ENCODE results near the gene ZNF32. TPM values are rescaled to one million over a fixed set of nuclear protein-coding genes. Genes with fewer than 3 reads are reported as not detected.
"Not testable (repeated sequence)": the region's sequence is repeated elsewhere in the genome, so short reads cannot be mapped to it uniquely, and the experiment has no call there.

Gene ZNF32
- total RNA-seq, 2 experiments from 2014 or later, result 12.2 to 13.5 TPM

DNA sequence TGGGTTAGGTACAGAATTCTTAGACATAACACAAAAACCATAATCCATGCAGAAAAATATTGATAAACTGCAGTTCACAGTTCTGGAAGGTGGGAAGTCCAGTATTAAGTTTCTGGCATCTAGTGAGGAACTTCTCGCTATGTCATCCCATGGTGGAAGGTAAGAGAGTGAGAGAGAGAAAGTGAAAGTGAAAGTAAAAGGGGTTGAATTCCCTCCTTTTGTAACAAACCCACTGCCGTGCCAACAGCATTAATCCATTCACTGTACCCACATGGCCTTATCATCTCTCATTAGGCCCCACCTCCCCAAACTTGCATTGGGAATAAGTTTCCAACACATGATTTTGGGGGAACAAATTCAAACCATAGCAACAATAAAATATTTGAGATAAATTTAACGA is 25.3 kb downstream of the ZNF32 start:
- Mint-ChIP-seq H3K27ac (peak overlapping the region; percentile 21), H3K4me3 (peak overlapping the region; percentile 34), H3K9me3 (peaks cover 25% of the 10 kb centered on the region), H3K4me1 (ENCODE audit: low read depth) (peaks cover 19% of the 10 kb centered on the region), H3K36me3 (peaks cover 18% of the 10 kb centered on the region), H3K27me3 (no peaks in the 10 kb centered on the region)
- intact Hi-C loops (cut with micrococcal nuclease), result no loop called here
- ChIA-PET POLR2A (no interaction called here), CTCF (interaction anchor here (1.1 kb wide), 1 partner anchor 9 kb away, joined by 3 read pairs; no protein-coding TSS in a partner anchor)
- DNase-seq, result no peak

DNA sequence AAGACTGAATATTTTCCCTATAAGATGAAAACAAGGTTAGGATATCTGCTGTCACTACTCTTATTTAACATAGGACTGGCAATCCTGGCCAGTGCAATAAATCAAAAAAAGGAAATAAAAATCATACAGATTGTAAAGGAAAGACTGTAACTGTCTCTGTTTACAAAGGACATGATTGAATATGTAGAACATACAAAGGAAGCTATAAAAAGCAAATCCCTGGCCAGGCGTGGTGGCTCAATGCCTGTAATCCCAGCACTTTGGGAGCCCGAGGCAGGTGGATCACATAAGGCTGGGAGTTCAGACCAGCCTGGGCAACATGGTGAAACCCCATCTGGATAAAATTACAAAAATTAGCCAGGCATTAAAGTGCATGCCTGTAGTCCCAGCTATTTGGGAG is 26.6 kb downstream of the ZNF32 start:
- intact Hi-C loops (cut with micrococcal nuclease), result no loop called here
- CTCF ChIA-PET, result interaction anchor here (1.1 kb wide), 1 partner anchor 10 kb away, joined by 3 read pairs; no protein-coding TSS in a partner anchor

DNA sequence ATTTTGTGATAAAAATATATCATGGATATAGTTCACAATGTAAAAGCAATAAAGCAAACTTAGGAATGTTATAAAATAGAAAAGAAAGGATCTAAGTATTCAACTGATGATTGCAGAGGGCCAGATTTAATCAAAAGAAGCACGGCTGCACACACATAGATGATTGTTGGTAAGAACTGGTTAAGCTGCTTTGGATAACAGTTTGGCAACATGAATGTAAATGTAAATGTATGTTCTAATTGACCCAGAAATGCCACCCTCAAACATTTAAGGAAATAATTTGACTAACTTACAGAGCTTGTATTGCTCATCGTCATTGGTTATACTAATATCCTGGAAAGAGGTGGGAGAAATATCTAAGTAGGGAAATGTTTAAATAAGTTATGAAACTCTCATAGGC is 29.3 kb downstream of the ZNF32 start:
- no peak for DNase-seq
- peaks cover 52% of the 10 kb centered on the region for H3K9me3 Mint-ChIP-seq
- H3K27ac Mint-ChIP-seq, result no peak overlapping the region
- peaks cover 19% of the 10 kb centered on the region for H3K4me1 Mint-ChIP-seq (ENCODE audit: low read depth)
- POLR2A ChIA-PET, result no interaction called here
- no peak overlapping the region for H3K4me3 Mint-ChIP-seq
- CTCF ChIA-PET, result no interaction called here
- no peaks in the 10 kb centered on the region for H3K27me3 Mint-ChIP-seq
- intact Hi-C loops (cut with micrococcal nuclease), result no loop called here
- peaks cover 53% of the 10 kb centered on the region for H3K36me3 Mint-ChIP-seq

More for the DNA sequence above, 26.6 kb downstream of the ZNF32 start:
- DNase-seq, result no peak
- POLR2A ChIA-PET, result no interaction called here
- peaks cover 27% of the 10 kb centered on the region for H3K36me3 Mint-ChIP-seq
- no peaks in the 10 kb centered on the region for H3K27me3 Mint-ChIP-seq
- no peak overlapping the region for H3K4me3 Mint-ChIP-seq
- H3K27ac Mint-ChIP-seq, result no peak overlapping the region
- peaks cover 19% of the 10 kb centered on the region for H3K4me1 Mint-ChIP-seq (ENCODE audit: low read depth)
- H3K9me3 Mint-ChIP-seq, result peaks cover 30% of the 10 kb centered on the region

DNA sequence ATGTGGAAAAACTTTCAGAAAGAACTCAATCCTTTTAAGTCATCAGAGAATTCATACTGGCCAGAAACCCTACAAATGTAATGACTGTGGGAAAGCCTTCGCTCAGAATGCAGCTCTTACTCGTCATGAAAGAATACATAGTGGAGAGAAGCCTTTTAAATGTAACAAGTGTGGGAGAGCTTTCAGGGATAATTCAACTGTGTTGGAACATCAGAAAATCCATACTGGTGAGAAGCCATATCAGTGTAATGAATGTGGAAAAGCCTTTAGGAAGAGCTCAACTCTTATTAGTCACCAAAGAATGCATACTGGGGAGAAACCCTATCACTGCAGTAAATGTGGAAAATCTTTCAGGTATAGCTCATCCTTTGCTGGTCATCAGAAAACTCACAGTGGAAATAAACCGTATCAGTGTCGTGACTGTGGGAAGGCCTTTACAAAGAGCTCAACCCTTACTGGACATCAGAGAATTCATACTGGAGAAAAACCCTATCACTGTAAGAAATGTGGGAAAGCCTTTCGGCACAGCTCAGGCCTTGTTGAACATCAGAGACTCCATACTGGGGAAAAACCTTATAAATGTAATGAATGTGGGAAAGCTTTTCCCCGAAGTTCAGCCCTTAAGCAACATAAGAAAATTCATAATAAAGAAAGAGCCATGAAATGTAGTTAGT is 31.8 kb downstream of the ZNF32 start:
- Mint-ChIP-seq H3K27me3 (no peaks in the 10 kb centered on the region), H3K36me3 (peaks cover 69% of the 10 kb centered on the region), H3K4me3 (no peak overlapping the region), H3K9me3 (peaks cover 47% of the 10 kb centered on the region), H3K27ac (no peak overlapping the region), H3K4me1 (ENCODE audit: low read depth) (peaks cover 3% of the 10 kb centered on the region)
- DNase-seq, result no peak
- ChIA-PET POLR2A (no interaction called here), CTCF (no interaction called here)
- intact Hi-C loops (cut with micrococcal nuclease), result no loop called here

DNA sequence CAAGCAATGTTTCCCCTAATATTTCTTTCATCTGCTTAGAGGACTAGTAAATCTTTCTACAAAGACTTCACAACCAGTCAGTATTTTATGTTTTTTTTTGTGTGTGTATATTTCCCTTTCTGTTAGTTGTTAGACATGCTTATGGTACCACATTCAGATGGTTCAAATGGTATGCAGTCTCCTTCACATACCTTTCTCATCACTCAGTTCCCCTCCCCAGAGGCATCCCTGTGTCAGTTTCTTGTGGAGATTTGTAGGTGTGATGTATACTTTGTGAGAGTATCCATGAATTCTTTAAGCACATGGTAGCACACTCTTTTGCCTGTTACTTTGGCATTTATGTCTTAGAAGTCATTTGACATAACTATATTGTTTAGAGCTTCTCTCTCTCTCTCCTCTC is 38.0 kb downstream of the ZNF32 start:
- Mint-ChIP-seq H3K9me3 (peaks cover 9% of the 10 kb centered on the region), H3K4me3 (no peak overlapping the region), H3K36me3 (peaks cover 60% of the 10 kb centered on the region), H3K4me1 (ENCODE audit: low read depth) (peaks cover 34% of the 10 kb centered on the region), H3K27ac (no peak overlapping the region), H3K27me3 (no peaks in the 10 kb centered on the region)
- POLR2A ChIA-PET, result no interaction called here
- no peak for DNase-seq
- CTCF ChIA-PET, result no interaction called here
- intact Hi-C loops (cut with micrococcal nuclease), result no loop called here

DNA sequence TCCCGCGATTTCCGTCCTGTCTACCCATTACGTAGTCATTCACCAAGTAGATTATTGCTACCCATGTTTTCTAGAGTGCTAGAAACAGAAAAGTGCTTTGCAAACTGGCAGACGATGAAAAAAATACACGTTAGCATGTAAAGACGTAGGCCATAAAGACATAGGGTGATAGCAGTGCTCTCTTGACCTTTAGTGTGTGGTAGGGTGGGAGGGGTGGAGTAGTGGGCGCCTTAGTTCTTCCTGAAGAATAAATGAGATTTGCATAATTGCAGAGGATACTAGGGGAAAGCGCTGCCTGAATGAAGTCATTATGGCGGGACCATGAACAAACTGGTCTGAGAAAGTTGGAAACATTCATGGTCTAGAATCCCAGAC is 41.5 kb downstream of the ZNF32 start:
- Mint-ChIP-seq H3K4me3 (peak overlapping the region; percentile 79), H3K9me3 (no peaks in the 10 kb centered on the region), H3K27ac (peak overlapping the region; percentile 69), H3K27me3 (no peaks in the 10 kb centered on the region), H3K4me1 (ENCODE audit: low read depth) (peaks cover 32% of the 10 kb centered on the region), H3K36me3 (peaks cover 31% of the 10 kb centered on the region)
- DNase-seq, result no peak
- ChIA-PET CTCF (no interaction called here), POLR2A (interaction anchor here (1.4 kb wide), 2 partner anchors 12 to 33 kb away, joined by 3 to 7 read pairs; no protein-coding TSS in a partner anchor)
- intact Hi-C loops (cut with micrococcal nuclease), result no loop called here

DNA sequence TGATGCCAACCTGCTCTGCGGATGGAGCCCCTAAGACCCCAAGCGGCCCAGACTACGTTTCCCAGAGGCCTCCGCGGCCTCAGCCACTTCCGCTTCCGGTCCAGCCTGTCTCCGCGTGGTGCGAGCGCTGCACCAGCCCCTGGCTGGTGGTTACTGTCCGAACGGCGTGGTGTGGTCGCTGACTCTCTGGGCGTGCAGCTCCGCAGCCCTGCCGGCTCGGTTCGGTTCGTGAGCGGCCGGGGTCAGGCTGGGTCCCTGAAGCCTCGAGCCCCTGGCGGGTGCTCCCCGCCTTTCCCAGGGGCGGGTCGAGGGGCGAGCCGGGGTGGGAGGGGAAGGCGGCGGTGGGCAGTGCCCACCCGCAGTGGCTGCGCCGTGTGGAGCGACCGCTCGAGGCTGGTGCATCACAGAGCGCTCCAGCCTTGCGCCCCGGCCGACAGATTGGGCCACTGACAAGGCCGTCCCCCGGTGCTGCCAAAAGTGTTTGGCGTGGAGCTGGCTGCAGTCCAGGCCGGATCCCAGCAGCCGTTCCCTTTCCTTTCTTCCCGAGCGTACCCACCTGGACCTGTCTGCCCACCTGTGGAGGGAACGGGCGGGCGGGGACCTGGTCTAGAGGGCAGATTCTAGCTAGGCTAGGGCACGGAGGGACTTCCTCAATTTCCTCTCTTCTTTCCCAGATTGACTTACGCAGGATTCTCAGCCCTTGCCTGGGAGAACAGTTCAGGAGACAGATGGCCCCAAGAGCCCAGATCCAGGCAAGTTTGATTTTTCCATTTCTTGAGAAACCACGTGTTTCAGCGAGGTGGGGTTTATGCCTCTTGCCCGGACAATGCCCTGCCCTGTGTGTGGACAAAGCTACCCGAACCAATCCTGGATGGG is 42.1 kb downstream of the ZNF32 start, which contains the start of gene ZNF485:
TSS of gene ZNF485 (plus strand) at position 116 of the 876 bp plus-strand sequence. CDS start at position 729, 613 bp downstream.
- H3K27me3 Mint-ChIP-seq, result no peaks in the 10 kb centered on the region
- peak within 1 kb of the TSS; percentile 79 for H3K4me3 Mint-ChIP-seq
- DNase-seq, result peak; percentile 73
- peaks cover 24% of the 10 kb centered on the region for H3K36me3 Mint-ChIP-seq
- CTCF ChIA-PET, result no interaction called here
- H3K4me1 Mint-ChIP-seq (ENCODE audit: low read depth), result peaks cover 32% of the 10 kb centered on the region
- POLR2A ChIA-PET, result interaction anchor here (1.4 kb wide), 2 partner anchors 11 to 33 kb away, joined by 3 to 7 read pairs; no protein-coding TSS in a partner anchor
- peak within 1 kb of the TSS; percentile 69 for H3K27ac Mint-ChIP-seq
- intact Hi-C loops (cut with micrococcal nuclease), result loop anchor here (1.0 kb wide), 3 partner anchors 10 to 42 kb away; partner anchors contain the start of gene ZNF32
- H3K9me3 Mint-ChIP-seq, result no peaks in the 10 kb centered on the region

DNA sequence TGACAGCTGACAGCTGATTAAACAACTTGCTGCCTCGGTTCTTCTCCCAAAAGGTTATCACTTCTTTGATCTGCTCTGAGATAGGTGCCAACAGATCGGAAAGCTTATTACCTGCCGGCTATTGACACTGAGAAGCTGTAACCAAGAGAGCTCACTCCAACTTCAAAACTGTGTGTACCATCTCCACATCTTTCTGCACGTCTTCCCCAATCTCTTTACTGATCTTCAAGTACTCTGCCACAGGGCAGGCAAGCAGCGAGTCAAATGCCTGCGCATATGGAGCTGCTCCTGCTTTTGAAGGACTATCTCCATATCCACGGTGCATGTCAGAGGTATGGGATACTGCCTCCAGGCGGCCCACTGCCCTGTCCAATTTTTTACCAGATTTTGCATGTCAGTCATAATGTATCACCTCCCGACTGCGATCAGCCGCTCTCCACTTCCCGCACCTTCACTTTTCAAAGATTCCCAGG is 42.8 kb downstream of the ZNF32 start:
- no peak for DNase-seq
- POLR2A ChIA-PET, result interaction anchor here (1.4 kb wide), 2 partner anchors 11 to 32 kb away, joined by 3 to 7 read pairs; no protein-coding TSS in a partner anchor
- intact Hi-C loops (cut with micrococcal nuclease), result loop anchor here (1.0 kb wide), 3 partner anchors 10 to 42 kb away; partner anchors contain the start of gene ZNF32
- H3K27ac Mint-ChIP-seq, result no peak overlapping the region
- no peaks in the 10 kb centered on the region for H3K27me3 Mint-ChIP-seq
- CTCF ChIA-PET, result no interaction called here
- no peaks in the 10 kb centered on the region for H3K9me3 Mint-ChIP-seq
- peaks cover 21% of the 10 kb centered on the region for H3K36me3 Mint-ChIP-seq
- peak overlapping the region; percentile 79 for H3K4me3 Mint-ChIP-seq
- peaks cover 32% of the 10 kb centered on the region for H3K4me1 Mint-ChIP-seq (ENCODE audit: low read depth)

DNA sequence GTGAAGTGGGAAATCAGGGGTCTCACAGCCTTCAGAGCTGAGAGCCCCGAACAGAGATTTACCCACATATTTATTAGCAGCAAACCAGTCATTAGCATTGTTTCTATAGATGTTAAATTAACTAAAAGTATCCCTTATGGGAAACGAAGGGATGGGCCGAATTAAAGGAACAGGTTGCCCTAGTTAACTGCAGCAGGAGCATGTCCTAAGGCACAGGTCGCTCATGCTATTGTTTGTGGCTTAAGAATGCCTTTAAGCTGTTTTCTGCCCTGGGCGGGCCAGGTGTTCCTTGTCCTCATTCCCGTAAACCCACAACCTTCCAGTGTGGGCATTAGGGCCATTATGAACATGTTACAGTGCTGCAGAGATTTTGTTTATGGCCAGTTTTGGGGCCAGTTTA is 47.1 kb downstream of the ZNF32 start:
- POLR2A ChIA-PET; H3K9me3 Mint-ChIP-seq; intact Hi-C loops (cut with micrococcal nuclease); CTCF ChIA-PET; H3K27ac Mint-ChIP-seq; H3K4me1 Mint-ChIP-seq (ENCODE audit: low read depth); H3K4me3 Mint-ChIP-seq; DNase-seq; H3K27me3 Mint-ChIP-seq; H3K36me3 Mint-ChIP-seq: not testable (repeated sequence)

DNA sequence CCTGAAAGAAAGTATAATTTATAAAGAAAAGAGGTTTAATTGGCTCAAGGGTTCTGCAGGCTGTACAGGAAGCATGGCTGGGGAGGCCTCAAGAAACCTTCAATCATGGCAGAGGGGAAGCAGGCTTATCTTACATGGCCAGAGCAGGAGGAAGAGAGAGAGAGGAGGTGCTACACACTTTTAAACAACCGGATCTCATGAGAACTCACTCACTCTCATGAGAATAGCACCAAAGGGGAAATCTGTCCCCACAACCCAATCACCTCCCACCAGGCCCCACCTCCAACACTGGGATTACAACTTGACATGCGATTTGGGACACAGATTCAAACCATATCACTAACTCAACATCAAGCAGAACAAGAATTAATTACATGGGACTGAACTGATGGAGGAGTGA is 49.3 kb downstream of the ZNF32 start:
- Mint-ChIP-seq H3K9me3 (no peaks in the 10 kb centered on the region), H3K4me3 (no peak overlapping the region), H3K36me3 (no peaks in the 10 kb centered on the region), H3K4me1 (ENCODE audit: low read depth) (peaks cover 23% of the 10 kb centered on the region), H3K27me3 (no peaks in the 10 kb centered on the region), H3K27ac (no peak overlapping the region)
- intact Hi-C loops (cut with micrococcal nuclease), result loop anchor here (5.0 kb wide), 1 partner anchor 457 kb away; no protein-coding TSS in a partner anchor
- ChIA-PET CTCF (no interaction called here), POLR2A (no interaction called here)
- no peak for DNase-seq

DNA sequence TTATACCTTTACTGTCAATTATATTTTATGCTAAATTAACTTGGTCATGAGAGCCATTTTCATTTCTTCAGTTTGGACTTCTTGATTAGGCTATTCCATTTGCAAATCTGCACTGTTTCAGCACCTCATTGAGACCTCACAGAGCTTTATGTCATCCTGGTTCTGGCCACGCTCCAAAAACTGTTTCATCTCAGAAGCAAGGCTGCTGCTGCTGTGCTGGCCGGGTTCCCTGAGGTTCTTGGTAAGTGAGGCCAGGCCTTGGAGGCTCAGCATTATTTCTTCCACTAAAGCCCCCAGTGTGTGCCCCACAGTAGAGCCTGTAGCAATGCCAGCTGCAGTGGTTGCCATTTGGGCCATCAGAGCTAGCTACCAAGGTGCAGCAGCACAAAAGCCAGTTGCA is 50.2 kb downstream of the ZNF32 start:
- no peak for DNase-seq
- no peak overlapping the region for H3K4me3 Mint-ChIP-seq
- ChIA-PET CTCF (no interaction called here), POLR2A (no interaction called here)
- peaks cover 2% of the 10 kb centered on the region for H3K36me3 Mint-ChIP-seq
- H3K4me1 Mint-ChIP-seq (ENCODE audit: low read depth), result peaks cover 23% of the 10 kb centered on the region
- intact Hi-C loops (cut with micrococcal nuclease), result loop anchor here (5.0 kb wide), 1 partner anchor 456 kb away; no protein-coding TSS in a partner anchor
- H3K9me3 Mint-ChIP-seq, result peaks cover 3% of the 10 kb centered on the region
- no peak overlapping the region for H3K27ac Mint-ChIP-seq
- H3K27me3 Mint-ChIP-seq, result peaks cover 2% of the 10 kb centered on the region

DNA sequence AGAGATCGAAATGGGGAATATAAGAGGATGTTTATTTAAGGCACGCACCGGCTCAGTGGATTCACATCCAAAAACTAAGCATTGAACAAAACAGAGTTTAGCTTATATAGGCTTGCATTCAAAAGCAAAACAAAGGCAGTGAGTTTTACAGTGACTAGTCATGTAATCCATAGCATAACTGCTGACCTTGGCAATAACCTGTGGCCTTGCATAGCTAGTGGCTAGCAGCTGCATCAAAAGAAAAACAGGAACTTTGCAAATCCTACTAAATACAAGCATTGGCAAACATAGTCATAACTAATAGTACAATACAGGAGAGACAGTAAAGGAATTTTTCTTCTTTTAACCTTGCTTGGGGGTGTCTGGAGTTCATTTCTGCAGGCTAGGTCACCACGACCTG is 52.1 kb downstream of the ZNF32 start:
- peaks cover 15% of the 10 kb centered on the region for H3K9me3 Mint-ChIP-seq
- H3K4me1 Mint-ChIP-seq (ENCODE audit: low read depth), result peaks cover 23% of the 10 kb centered on the region
- H3K36me3 Mint-ChIP-seq, result peaks cover 7% of the 10 kb centered on the region
- no peak for DNase-seq
- peaks cover 2% of the 10 kb centered on the region for H3K27me3 Mint-ChIP-seq
- POLR2A ChIA-PET, result no interaction called here
- intact Hi-C loops (cut with micrococcal nuclease), result loop anchor here (1.0 to 5.0 kb wide), 2 partner anchors 10 to 454 kb away; partner anchors contain the start of gene ZNF485
- H3K27ac Mint-ChIP-seq, result no peak overlapping the region
- H3K4me3 Mint-ChIP-seq, result no peak overlapping the region
- CTCF ChIA-PET, result no interaction called here
